H1 (cell line): ENCODE results near the gene KCNIP3.

ENCODE experiments used
- EP300 ChIP-seq, 2 experiments: IDR thresholded peaks; 1 replicate in 1 of 2; 2 replicates in 1 of 2; pipeline ENCODE4 v1.6.1; 2011 to 2012; ENCODE audit warnings: low read depth in 2 of 2, low read length in 2 of 2, mild to moderate bottlenecking in 2 of 2, borderline replicate concordance in 1 of 2, inconsistent platforms in 1 of 2, moderate library complexity in 1 of 2
- EZH2 ChIP-seq: fragments of 200-600 bp; sonication (generic); IDR thresholded peaks from 2 replicates; pipeline ENCODE4 v1.7.1; 2012; ENCODE audit warnings: low read depth, mild to moderate bottlenecking, moderate library complexity, low read length, inconsistent platforms; ENCODE audit not compliant: severe bottlenecking
- GABPA ChIP-seq: IDR thresholded peaks from 2 replicates; pipeline ENCODE4 v1.6.1; 2011; ENCODE audit warnings: mild to moderate bottlenecking, low read length, moderate library complexity, borderline replicate concordance; ENCODE audit not compliant: insufficient read depth
- JUND ChIP-seq: IDR thresholded peaks from 2 replicates; pipeline ENCODE4 v1.6.1; 2011; ENCODE audit warnings: mild to moderate bottlenecking, improper control_type of control experiment, low read length
- POLR2A ChIP-seq, 2 experiments: IDR thresholded peaks; 1 replicate in 1 of 2; 2 replicates in 1 of 2; pipeline ENCODE4 v1.6.1; 2011; ENCODE audit warnings: low read depth in 2 of 2, low read length in 2 of 2, mild to moderate bottlenecking in 2 of 2; ENCODE audit errors: control extremely low read depth in 1 of 2
- RAD21 ChIP-seq, 2 experiments: IDR thresholded peaks in 1 of 2; conservative IDR thresholded peaks in 1 of 2; 2 replicates each; pipeline ENCODE4 v1.6.1; 2011; ENCODE audit warnings: low read depth in 2 of 2, low read length in 2 of 2, improper control_type of control experiment in 1 of 2, inconsistent platforms in 1 of 2, mild to moderate bottlenecking in 1 of 2, moderate library complexity in 1 of 2
- RFX5 ChIP-seq: IDR thresholded peaks from 2 replicates; pipeline ENCODE4 v1.6.1; 2011; ENCODE audit warnings: low read depth, low read length, improper control_type of control experiment, borderline replicate concordance
- SIN3A ChIP-seq, 2 experiments: IDR thresholded peaks in 1 of 2; conservative IDR thresholded peaks in 1 of 2; 2 replicates each; pipeline ENCODE4 v1.6.1; 2011 to 2012; ENCODE audit warnings: low read length in 2 of 2, improper control_type of control experiment in 1 of 2, low read depth in 1 of 2, mild to moderate bottlenecking in 1 of 2
- SP1 ChIP-seq: IDR thresholded peaks from 2 replicates; pipeline ENCODE4 v1.6.1; 2011; ENCODE audit warnings: low read depth, low read length
- SP4 ChIP-seq: IDR thresholded peaks from 2 replicates; pipeline ENCODE4 v1.6.1; 2012; ENCODE audit warnings: low read length, inconsistent platforms
- SRF ChIP-seq: IDR thresholded peaks from 2 replicates; pipeline ENCODE4 v1.6.1; 2011; ENCODE audit warnings: mild to moderate bottlenecking, low read depth, low read length, moderate library complexity
- YY1 ChIP-seq: IDR thresholded peaks from 2 replicates; pipeline ENCODE4 v1.6.1; 2011; ENCODE audit warnings: low read depth, mild to moderate bottlenecking, low read length
- TF ChIP-seq, protein P1 (sequence below), 3 experiments: IDR thresholded peaks; 1 replicate in 2 of 3; 2 replicates in 1 of 3; pipeline versions ENCODE4 v1.5.1 to v1.6.1; 2011; ENCODE audit warnings: low read length in 3 of 3, mild to moderate bottlenecking in 3 of 3, inconsistent platforms in 2 of 3, low read depth in 1 of 3, moderate library complexity in 1 of 3; ENCODE audit not compliant: insufficient read depth in 1 of 3; ENCODE audit errors: control extremely low read depth in 1 of 3
- TF ChIP-seq, protein P2 (sequence below): IDR thresholded peaks from 2 replicates; pipeline ENCODE4 v1.6.1; 2011; ENCODE audit warnings: low read length, improper control_type of control experiment

- no peak for TF ChIP-seq YY1
- TF ChIP-seq, protein P1, sequence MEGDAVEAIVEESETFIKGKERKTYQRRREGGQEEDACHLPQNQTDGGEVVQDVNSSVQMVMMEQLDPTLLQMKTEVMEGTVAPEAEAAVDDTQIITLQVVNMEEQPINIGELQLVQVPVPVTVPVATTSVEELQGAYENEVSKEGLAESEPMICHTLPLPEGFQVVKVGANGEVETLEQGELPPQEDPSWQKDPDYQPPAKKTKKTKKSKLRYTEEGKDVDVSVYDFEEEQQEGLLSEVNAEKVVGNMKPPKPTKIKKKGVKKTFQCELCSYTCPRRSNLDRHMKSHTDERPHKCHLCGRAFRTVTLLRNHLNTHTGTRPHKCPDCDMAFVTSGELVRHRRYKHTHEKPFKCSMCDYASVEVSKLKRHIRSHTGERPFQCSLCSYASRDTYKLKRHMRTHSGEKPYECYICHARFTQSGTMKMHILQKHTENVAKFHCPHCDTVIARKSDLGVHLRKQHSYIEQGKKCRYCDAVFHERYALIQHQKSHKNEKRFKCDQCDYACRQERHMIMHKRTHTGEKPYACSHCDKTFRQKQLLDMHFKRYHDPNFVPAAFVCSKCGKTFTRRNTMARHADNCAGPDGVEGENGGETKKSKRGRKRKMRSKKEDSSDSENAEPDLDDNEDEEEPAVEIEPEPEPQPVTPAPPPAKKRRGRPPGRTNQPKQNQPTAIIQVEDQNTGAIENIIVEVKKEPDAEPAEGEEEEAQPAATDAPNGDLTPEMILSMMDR (IDR thresholded peaks at IDR 0.05; ENCODE audit: control extremely low read depth in 1 of 3, insufficient read depth in 1 of 3, low read depth in 1 of 3, low read length in 3 of 3) = no peak
- no peak for TF ChIP-seq RAD21 (IDR thresholded peaks at IDR 0.05 in 1 of 2, conservative IDR thresholded peaks at IDR 0.05 in 1 of 2; ENCODE audit: low read depth in 2 of 2, low read length in 2 of 2)
- no peak for TF ChIP-seq EZH2
- TF ChIP-seq SIN3A (conservative IDR thresholded peaks at IDR 0.05 in 1 of 2, IDR thresholded peaks at IDR 0.05 in 1 of 2; ENCODE audit: low read depth in 1 of 2, low read length in 2 of 2) = no peak
- TF ChIP-seq SRF = no peak
- TF ChIP-seq POLR2A (IDR thresholded peaks at IDR 0.05; ENCODE audit: control extremely low read depth in 1 of 2, low read depth in 2 of 2, low read length in 2 of 2) = no peak
- TF ChIP-seq EP300 (IDR thresholded peaks at IDR 0.05; ENCODE audit: borderline replicate concordance in 1 of 2, low read depth in 2 of 2, low read length in 2 of 2) = no peak
- no peak for TF ChIP-seq SP4
- TF ChIP-seq GABPA = no peak
- TF ChIP-seq RFX5 = no peak
- no peak for TF ChIP-seq JUND
- TF ChIP-seq SP1 = no peak
- TF ChIP-seq, protein P2, sequence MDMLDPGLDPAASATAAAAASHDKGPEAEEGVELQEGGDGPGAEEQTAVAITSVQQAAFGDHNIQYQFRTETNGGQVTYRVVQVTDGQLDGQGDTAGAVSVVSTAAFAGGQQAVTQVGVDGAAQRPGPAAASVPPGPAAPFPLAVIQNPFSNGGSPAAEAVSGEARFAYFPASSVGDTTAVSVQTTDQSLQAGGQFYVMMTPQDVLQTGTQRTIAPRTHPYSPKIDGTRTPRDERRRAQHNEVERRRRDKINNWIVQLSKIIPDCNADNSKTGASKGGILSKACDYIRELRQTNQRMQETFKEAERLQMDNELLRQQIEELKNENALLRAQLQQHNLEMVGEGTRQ = no peak
Observed at GRCh38 chr2:95292623-95293260, 4.4 kb upstream of the KCNIP3 start.
